ENCODE results near the gene MAEA. TPM values are rescaled to one million over a fixed set of nuclear protein-coding genes. Genes with fewer than 3 reads are reported as not detected.

Gene MAEA
- total RNA-seq, 2 donors from 2014 or later = 61.4 to 62.8 TPM

DNA sequence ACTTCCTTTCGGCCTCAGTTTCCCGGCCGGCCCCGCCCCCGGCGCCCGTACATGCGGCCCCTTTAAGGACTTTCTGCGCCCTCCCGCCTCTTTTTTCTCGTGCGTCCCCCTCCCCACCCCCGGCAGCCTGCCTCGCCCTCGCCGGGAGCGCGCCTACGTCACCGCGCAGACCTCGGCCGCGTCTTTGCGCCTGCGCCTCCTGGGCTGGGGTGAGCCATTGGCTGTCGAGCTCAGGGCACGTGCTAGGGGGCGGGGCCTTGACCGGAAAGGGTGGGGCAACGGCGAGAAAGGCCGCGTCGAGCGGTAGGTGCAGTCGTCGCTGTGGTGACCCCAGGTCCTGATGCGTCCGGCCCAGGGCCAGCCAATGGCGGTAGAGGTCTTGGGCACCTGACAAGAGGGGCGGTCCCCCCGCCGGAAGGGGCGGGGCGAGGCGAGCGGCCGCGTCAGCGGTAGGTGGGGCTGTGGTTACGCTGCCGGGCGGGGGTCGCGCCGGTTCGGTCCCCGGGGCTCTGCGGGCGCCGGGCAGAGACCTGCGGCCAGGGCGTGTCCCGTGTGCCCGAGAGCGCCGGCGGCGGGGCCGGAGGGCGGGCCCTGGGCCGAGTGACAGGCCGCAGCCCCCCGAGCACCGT lies 57.2 kb downstream of the MAEA start, which contains the start of gene UVSSA:
UVSSA (plus strand) TSS at position 428 of the 629 bp plus-strand sequence. CDS start 884 bp downstream, outside the sequence.
- Mint-ChIP-seq H3K36me3 (ENCODE audit: low read depth) (no peaks in the 10 kb centered on the region), H3K27me3 (no peaks in the 10 kb centered on the region), H3K9me3 (no peaks in the 10 kb centered on the region), H3K4me3 (peak within 1 kb of the TSS; percentile 88), H3K4me1 (peaks cover 25% of the 10 kb centered on the region), H3K27ac (peak within 1 kb of the TSS; percentile 90)
- ATAC-seq (replicated peaks) = peak; percentile 96

DNA sequence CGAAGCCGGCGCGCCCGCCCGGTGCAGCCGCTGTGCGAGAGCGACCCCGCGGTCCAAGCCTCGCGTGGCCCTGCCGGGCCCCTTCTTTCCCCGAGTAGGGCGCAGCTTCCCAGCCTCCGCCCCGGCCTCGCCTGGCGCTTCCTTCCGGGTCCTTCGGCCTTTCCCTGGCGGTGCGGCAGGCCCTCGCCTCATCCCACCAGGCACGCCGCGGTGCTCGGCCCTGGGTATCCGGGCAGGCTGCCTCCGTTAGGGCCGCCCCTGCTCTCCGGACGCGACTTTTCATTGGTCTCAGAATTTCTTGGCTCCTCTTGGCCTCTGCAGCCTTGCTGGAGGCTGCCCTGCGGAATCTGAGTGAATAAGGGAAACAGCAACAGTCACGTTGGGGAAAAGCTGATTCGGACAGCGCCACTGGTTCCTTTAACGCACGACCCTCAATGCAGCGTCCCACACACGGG lies 57.7 kb downstream of the MAEA start:
- ATAC-seq (replicated peaks) = peak; percentile 33
- peak overlapping the region; percentile 88 for H3K4me3 Mint-ChIP-seq
- no peaks in the 10 kb centered on the region for H3K36me3 Mint-ChIP-seq (ENCODE audit: low read depth)
- H3K27me3 Mint-ChIP-seq = no peaks in the 10 kb centered on the region
- H3K9me3 Mint-ChIP-seq = no peaks in the 10 kb centered on the region
- peak overlapping the region; percentile 90 for H3K27ac Mint-ChIP-seq
- H3K4me1 Mint-ChIP-seq = peaks cover 25% of the 10 kb centered on the region

DNA sequence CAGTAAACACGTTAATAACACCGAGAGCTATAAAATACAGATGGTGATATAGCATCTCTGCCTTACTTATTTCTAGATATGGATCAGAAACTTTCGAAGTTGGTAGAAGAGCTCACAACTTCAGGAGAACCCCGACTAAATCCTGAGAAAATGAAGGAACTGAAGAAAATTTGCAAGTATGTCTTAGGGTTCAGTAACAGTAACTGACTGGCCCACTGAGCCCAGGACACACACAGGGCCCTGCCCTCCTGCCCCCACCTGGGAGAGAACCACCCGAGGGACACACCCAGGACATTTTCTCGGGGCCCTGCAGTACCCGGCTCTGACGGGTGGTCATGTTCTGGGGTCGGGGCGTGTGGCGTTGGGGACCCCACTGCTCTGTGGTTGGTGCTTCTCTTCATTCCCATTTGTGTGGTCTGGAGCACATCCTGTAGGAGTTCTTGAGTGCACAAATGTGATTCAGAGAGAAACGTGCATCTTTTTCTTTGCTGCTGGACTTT lies 58.4 kb downstream of the MAEA start:
- no peaks in the 10 kb centered on the region for H3K27me3 Mint-ChIP-seq
- H3K4me3 Mint-ChIP-seq = peak overlapping the region; percentile 88
- no peak for ATAC-seq (replicated peaks)
- peak overlapping the region; percentile 90 for H3K27ac Mint-ChIP-seq
- H3K36me3 Mint-ChIP-seq (ENCODE audit: low read depth) = no peaks in the 10 kb centered on the region
- H3K4me1 Mint-ChIP-seq = peaks cover 25% of the 10 kb centered on the region
- no peaks in the 10 kb centered on the region for H3K9me3 Mint-ChIP-seq

DNA sequence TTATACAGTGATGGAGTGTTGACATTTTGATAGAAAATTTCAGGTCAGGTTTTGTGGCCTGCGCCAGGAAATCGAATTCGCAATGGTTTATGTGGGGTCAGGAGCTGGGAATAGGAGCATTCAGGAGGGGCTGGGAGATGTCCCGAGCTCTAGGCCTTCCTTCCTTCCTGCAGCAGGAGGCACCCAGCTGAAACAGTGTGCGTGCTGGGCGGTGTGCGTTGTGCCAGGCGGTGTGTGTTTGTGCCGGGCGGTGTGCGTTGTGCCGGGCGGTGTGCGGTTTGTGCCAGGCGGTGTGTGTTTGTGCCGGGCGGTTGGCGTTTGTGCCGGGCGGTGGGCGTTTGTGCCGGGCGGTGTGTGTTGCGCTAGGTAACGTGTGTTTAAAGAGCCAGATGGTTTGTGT lies 59.1 kb downstream of the MAEA start:
- Mint-ChIP-seq H3K36me3 (ENCODE audit: low read depth) (no peaks in the 10 kb centered on the region), H3K27ac (peak overlapping the region; percentile 90), H3K27me3 (no peaks in the 10 kb centered on the region), H3K9me3 (no peaks in the 10 kb centered on the region), H3K4me1 (peaks cover 25% of the 10 kb centered on the region), H3K4me3 (peak overlapping the region; percentile 88)
- ATAC-seq (replicated peaks) = no peak

DNA sequence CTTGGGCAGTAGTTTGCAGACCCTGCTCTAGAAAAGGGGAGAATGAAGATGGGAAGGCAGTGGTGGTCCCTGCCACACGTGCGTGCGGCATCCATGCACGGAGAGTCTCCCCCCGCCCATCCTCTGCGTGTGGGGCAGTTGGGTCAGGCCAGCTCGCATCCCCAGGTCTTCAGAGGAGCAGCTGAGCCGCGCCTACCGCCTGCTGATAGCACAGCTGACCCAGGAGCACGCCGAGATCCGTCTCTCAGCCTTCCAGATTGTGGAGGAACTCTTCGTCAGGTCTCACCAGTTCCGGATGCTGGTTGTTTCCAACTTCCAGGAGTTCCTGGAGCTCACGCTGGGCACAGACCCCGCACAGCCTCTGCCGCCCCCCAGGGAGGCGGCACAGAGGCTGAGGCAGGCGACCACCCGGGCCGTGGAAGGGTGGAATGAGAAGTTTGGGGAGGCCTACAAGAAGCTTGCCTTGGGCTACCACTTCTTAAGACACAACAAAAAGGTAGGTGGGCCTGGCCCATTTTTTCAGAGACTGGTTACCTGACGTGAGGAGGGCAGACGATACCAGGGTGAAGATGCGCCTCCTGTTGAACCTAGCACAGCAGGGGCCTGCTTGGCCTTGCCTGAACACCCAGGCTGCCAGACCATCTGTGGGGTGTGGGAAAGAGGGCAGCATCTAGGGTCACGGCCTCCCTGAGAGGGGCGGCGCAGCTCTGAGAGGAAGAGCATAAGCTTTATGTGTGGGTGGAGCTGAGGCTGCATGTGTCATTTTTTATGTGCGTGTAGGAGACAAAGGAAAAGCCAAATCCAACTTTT lies 59.9 kb downstream of the MAEA start:
- Mint-ChIP-seq H3K4me3 (peak overlapping the region; percentile 88), H3K4me1 (peaks cover 23% of the 10 kb centered on the region), H3K9me3 (no peaks in the 10 kb centered on the region), H3K27ac (peak overlapping the region; percentile 90), H3K36me3 (ENCODE audit: low read depth) (no peaks in the 10 kb centered on the region), H3K27me3 (no peaks in the 10 kb centered on the region)
- ATAC-seq (replicated peaks) = no peak

DNA sequence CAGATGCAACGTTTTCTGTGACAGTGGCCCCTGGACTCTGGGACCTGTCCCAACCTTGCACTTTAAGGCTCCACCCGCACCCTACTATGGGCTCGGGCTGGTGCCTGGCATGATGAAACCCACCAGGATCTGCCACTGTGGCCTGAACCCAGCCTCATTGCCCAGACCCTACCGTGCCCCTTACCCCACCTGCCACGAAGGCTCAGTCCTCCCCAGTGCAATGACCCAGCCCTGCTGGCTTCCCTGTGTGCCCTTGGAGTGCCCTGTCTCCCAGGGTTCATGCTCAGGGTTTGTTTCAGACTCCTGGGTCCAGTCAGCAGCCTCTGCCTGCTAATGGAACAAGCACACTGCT lies 60.5 kb downstream of the MAEA start:
- Mint-ChIP-seq H3K4me3 (no peak overlapping the region), H3K9me3 (no peaks in the 10 kb centered on the region), H3K27ac (peak overlapping the region; percentile 66), H3K4me1 (peaks cover 17% of the 10 kb centered on the region), H3K36me3 (ENCODE audit: low read depth) (no peaks in the 10 kb centered on the region), H3K27me3 (no peaks in the 10 kb centered on the region)
- no peak for ATAC-seq (replicated peaks)

DNA sequence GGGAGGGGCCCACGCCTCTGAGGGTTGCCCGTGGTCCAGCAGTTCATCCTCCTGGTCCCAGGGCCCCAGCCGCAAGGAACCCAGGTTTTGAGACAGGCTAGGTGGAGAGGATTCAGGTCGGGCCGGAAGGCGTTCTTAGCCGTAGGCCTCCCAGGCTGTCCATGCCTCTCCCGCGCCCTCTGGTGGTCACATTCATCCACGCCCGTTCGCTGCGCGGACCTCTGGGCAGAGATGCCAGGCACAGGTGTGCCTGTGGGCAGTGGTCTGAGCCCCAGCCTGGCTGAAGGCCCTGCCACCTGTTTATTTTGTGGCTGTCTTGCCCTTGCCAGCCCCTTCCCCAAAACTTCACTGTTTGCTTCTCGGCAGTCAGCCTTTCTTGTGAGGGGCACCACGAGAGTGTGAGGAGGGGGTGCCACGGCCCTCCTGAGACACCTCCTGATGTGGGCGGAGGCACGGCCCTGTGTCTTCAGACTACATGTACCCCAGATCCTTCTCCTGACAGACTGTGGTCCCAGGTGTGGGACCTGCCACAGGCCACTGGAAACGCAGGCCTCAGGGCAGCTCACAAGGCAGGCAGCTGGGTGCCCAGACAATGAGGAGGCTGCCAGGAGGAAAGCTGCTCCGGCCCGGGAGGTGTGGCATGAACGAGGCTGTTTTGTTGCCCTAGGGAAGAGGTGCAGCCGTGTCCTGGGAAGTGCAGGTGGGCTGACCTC lies 62.3 kb downstream of the MAEA start:
- H3K36me3 Mint-ChIP-seq (ENCODE audit: low read depth) = no peaks in the 10 kb centered on the region
- peak overlapping the region; percentile 83 for H3K27ac Mint-ChIP-seq
- H3K27me3 Mint-ChIP-seq = no peaks in the 10 kb centered on the region
- peak overlapping the region; percentile 10 for H3K4me3 Mint-ChIP-seq
- H3K9me3 Mint-ChIP-seq = no peaks in the 10 kb centered on the region
- peaks cover 12% of the 10 kb centered on the region for H3K4me1 Mint-ChIP-seq
- peak; percentile 44 for ATAC-seq (replicated peaks)

DNA sequence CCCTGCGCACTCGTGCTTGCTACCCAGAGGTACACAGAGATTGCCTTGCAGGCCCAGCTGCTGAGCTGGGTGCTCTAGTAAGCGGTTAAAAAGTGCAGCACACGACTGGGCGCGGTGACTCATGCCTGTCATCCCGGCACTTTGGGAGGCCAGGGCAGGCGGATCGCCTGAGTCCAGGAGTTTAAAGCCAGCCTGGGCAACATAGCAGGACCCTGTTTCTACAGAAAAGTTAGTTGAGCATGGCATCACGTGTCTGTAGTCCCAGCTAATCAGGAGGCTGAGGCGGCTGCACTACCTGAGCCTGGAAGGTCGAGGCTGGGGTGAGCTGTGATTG lies 62.8 kb downstream of the MAEA start:
- H3K27me3 Mint-ChIP-seq = no peaks in the 10 kb centered on the region
- no peak for ATAC-seq (replicated peaks)
- H3K9me3 Mint-ChIP-seq = no peaks in the 10 kb centered on the region
- no peak overlapping the region for H3K4me3 Mint-ChIP-seq
- H3K36me3 Mint-ChIP-seq (ENCODE audit: low read depth) = no peaks in the 10 kb centered on the region
- H3K4me1 Mint-ChIP-seq = peaks cover 12% of the 10 kb centered on the region
- H3K27ac Mint-ChIP-seq = no peak overlapping the region

DNA sequence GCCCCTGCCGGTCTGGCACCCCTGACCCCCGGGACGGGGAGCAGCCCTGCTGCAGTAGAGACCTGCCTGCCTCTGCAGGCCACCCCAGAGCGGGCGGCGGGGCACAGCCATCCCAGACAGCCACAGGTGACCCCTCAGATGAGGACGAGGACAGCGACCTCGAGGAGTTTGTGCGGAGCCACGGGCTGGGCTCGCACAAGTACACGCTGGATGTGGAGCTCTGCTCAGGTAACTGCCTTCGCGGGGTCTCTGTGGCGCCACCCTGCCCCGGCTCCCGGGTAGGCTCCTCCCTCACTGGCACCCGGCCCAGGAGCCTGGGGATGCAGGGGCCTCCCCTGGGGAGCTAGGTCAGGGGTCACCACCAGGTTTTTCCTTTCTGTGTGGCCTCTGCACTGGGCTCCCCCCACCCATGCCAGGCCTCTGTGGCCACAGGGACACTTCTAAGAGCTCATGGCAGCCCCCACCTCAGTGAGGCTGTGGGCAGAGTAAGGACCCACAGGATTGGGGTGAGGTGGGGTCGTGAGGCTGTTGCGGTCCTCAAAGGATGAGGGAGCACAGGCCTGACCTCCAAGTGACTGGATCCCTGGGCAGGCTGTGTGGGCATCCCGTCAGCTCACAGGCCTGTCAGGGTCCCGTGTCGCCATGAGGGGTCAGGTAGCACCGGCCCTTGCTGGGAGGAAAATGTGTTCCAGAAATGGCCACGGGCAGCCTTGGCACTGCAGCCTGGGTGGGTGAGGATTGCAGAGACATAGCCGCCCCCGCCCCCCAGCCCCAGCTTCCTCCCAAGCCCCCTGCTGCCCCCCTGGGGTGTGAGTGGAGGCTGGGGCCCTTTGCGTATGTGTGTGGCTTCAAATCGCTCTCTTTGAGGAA lies 63.7 kb downstream of the MAEA start:
- Mint-ChIP-seq H3K9me3 (no peaks in the 10 kb centered on the region), H3K27ac (no peak overlapping the region)
- ATAC-seq (replicated peaks) = no peak

DNA sequence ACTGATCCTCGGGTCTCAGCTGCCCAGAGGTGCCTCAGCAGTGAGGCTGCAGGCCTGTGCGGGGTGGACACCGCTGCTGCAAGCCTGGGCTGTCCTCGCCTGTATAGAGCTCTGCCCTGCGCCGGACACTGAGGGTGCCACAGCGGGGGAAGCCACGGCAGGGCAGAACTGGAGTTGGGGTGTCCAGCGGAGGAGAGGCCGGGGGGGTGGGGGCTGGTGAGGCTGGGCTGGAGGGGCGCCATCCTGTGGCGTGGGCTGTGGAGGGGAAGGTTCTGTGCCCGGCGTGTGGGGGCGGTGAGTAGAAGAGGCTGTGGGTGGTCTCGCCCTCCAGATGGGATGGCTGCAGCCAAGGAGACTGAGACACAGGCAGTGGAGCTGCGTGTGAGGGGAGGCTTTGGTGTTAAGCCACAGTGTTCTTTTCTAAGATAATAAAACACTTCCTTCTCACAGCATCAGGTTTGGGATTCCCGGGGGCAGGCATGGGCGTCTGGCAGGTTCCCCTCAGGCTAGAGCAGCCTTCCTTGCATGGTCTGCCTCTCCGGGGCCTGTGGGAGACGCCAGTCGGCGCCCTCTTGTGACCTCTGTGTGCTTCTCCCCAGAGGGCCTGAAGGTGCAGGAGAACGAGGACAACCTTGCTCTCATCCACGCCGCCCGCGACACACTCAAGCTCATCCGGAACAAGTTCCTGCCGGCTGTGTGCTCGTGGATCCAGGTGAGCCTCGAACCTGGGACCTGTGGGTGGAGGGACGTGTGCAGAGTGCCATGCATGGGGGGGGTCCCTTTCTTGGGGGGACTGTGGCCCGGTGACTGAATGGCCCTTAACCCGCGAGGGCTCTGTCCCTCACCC lies 64.7 kb downstream of the MAEA start:
- H3K4me3 Mint-ChIP-seq = no peak overlapping the region
- peaks cover 5% of the 10 kb centered on the region for H3K4me1 Mint-ChIP-seq
- ATAC-seq (replicated peaks) = no peak
- no peaks in the 10 kb centered on the region for H3K36me3 Mint-ChIP-seq (ENCODE audit: low read depth)
- no peak overlapping the region for H3K27ac Mint-ChIP-seq
- no peaks in the 10 kb centered on the region for H3K9me3 Mint-ChIP-seq
- H3K27me3 Mint-ChIP-seq = no peaks in the 10 kb centered on the region

More for the DNA sequence above, 63.7 kb downstream of the MAEA start:
- Mint-ChIP-seq H3K4me3 (no peak overlapping the region), H3K36me3 (ENCODE audit: low read depth) (no peaks in the 10 kb centered on the region), H3K4me1 (peaks cover 12% of the 10 kb centered on the region), H3K27me3 (no peaks in the 10 kb centered on the region)

DNA sequence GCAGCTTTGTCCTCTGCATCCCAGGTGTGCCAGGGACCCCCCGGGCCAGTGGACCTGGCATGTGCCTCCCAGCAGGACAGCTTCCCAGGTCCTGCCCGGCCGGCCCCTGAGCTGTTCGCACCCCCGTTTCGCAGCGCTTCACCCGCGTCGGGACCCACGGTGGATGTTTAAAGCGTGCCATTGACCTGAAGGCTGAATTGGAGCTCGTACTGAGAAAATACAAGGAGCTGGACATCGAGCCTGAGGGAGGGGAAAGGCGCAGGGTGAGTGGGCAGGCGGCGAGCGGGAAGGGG lies 65.2 kb downstream of the MAEA start:
- H3K36me3 Mint-ChIP-seq (ENCODE audit: low read depth) = no peaks in the 10 kb centered on the region
- ATAC-seq (replicated peaks) = no peak
- peaks cover 5% of the 10 kb centered on the region for H3K4me1 Mint-ChIP-seq
- no peaks in the 10 kb centered on the region for H3K27me3 Mint-ChIP-seq
- no peak overlapping the region for H3K27ac Mint-ChIP-seq
- H3K9me3 Mint-ChIP-seq = no peaks in the 10 kb centered on the region
- no peak overlapping the region for H3K4me3 Mint-ChIP-seq

DNA sequence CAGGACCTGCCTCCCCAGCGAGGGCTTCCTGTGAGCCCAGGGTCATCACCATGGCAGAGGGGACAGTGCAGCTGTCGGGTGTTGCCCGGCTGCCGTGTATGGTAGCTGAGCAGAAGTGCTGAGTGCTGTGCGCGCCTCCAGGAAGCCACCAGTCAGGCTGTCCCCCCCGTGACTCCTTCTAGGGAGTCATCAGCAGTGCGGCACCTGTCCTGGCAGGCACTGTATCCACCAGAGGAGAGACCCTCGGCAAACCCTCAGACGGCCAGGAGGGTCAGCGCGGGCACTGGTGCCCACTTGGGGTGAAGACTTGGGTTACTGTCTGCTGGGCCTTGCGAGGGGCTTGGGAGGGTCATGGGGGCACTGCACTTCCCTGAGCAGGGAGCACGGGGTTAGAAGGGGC lies 65.7 kb downstream of the MAEA start:
- H3K27me3 Mint-ChIP-seq = no peaks in the 10 kb centered on the region
- H3K36me3 Mint-ChIP-seq (ENCODE audit: low read depth) = no peaks in the 10 kb centered on the region
- H3K27ac Mint-ChIP-seq = no peak overlapping the region
- no peak overlapping the region for H3K4me3 Mint-ChIP-seq
- no peak for ATAC-seq (replicated peaks)
- H3K9me3 Mint-ChIP-seq = no peaks in the 10 kb centered on the region
- peaks cover 5% of the 10 kb centered on the region for H3K4me1 Mint-ChIP-seq

DNA sequence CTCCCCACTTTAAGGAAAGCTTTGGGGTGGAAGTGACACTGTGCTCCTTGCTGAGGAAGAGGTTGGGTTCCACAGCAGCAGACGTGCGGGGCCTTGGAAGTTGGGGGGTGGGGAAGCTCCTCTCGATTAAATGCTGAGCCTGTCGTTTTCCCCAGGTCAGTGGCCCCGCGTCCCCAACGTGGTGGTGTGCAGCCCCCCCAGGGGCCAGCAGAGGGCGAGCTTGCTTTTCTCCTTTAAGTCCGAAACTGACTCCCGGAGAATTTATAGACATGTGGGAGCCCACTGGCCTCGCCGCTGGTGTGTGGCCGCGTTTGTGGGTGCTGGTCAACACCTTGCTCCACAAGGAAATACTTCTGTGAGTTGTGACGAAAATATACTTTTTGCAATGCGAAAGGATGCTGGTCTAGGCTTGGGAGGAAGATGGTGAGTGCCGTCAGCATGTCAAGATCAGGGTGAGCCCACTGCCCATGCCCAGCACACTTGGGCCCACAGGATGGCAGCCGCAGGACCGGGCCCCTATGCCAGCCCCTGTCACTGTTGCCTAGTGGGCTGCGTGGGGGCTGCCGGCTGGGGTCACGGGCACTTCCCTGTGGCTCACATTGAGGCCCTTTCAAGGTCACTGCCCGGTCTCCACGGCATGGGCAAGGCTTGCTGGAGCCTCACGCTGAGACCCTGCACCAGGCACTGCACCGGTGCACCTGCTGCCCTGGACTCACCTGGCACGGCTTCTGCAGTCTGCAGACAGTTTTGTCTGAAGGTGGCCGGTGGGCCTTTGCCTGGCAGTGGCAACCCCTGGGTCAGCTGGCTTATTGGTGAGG lies 66.7 kb downstream of the MAEA start:
- no peaks in the 10 kb centered on the region for H3K27me3 Mint-ChIP-seq
- no peak overlapping the region for H3K4me3 Mint-ChIP-seq
- ATAC-seq (replicated peaks) = no peak
- H3K9me3 Mint-ChIP-seq = no peaks in the 10 kb centered on the region
- peaks cover 5% of the 10 kb centered on the region for H3K4me1 Mint-ChIP-seq
- no peaks in the 10 kb centered on the region for H3K36me3 Mint-ChIP-seq (ENCODE audit: low read depth)
- H3K27ac Mint-ChIP-seq = no peak overlapping the region
